AG09319 (cell line): ENCODE measurements around the gene SLC6A1.

Experiments used
- DNase-seq: peaks from one replicate; pipeline ENCODE4 v3.0.0-alpha.2; 2010; ENCODE audit warnings: low read depth; ENCODE audit errors: extremely low read depth
- TF ChIP-seq, protein P1 (sequence below): IDR thresholded peaks from 2 replicates; pipeline ENCODE4 v1.5.1; 2011; ENCODE audit warnings: low read depth, mild to moderate bottlenecking, inconsistent platforms, low read length, moderate library complexity

Gene SLC6A1

GRCh38 chr3:10970306-10970960, 22.1 kb upstream of the SLC6A1 start:
- DNase-seq = no peak
- TF ChIP-seq, protein P1, sequence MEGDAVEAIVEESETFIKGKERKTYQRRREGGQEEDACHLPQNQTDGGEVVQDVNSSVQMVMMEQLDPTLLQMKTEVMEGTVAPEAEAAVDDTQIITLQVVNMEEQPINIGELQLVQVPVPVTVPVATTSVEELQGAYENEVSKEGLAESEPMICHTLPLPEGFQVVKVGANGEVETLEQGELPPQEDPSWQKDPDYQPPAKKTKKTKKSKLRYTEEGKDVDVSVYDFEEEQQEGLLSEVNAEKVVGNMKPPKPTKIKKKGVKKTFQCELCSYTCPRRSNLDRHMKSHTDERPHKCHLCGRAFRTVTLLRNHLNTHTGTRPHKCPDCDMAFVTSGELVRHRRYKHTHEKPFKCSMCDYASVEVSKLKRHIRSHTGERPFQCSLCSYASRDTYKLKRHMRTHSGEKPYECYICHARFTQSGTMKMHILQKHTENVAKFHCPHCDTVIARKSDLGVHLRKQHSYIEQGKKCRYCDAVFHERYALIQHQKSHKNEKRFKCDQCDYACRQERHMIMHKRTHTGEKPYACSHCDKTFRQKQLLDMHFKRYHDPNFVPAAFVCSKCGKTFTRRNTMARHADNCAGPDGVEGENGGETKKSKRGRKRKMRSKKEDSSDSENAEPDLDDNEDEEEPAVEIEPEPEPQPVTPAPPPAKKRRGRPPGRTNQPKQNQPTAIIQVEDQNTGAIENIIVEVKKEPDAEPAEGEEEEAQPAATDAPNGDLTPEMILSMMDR = no peak

DNA sequence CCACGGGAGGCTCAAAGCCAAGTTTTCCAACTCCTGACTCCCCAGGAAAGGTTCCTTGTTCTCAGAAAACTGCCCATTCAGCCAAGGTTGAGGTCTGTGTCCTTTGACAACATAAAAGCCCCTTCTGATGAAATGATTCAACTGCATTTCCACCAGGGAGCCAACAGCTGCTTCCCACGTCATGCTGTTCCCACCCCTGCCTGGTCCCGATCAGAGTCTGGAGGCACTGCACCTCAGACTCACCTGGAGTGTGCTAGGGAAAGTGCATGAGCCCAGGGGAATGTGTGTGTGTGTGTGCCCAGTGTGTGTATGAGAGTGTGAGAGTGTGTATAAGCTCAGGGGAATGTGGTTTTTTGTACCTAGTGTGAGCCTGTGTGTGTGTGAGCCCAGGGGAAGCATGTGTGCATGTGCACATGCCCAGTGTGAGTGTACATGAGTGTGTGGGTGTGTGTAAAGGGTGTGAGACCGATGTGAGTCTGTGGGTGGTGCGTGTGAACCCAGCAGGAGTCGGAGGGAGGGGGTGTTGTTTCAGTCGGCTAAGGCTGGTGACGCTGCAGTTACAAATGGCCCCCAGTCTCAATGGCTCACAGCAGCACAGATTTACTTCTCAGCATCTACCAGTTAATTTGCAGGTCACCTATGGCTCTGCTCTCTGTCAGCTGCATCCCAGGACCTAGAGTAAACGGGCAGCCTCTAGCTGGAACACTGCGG, 20.3 kb upstream of the SLC6A1 start:
- TF ChIP-seq, protein P1 = no peak
- no peak for DNase-seq

DNA sequence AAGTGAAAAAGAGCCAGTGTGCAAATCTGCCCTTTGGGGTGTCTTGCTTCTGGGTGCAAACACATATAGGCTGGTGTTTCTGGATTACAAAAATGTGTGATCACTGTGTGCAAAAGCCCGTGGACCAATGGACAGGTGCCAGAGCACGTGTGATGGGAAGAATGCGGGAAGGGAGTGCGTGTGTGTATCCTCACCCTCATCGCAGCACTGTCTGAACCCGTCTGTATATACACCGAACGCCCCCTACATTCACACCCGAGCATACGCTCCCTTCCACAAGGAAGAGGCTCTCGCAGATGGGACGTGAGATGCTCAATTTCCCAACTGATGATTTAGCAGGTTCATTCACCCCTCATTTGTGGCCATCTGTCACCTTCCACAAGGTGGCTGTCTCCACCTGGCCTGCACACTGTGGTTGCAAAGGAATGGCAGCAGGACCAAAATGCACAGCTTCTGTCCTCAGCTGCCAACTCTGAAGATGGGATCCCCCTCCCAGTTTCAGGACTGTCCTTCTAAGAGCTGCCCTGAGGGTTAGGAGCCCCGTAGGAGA, 19.4 kb upstream of the SLC6A1 start:
- TF ChIP-seq, protein P1 = no peak
- no peak for DNase-seq

DNA sequence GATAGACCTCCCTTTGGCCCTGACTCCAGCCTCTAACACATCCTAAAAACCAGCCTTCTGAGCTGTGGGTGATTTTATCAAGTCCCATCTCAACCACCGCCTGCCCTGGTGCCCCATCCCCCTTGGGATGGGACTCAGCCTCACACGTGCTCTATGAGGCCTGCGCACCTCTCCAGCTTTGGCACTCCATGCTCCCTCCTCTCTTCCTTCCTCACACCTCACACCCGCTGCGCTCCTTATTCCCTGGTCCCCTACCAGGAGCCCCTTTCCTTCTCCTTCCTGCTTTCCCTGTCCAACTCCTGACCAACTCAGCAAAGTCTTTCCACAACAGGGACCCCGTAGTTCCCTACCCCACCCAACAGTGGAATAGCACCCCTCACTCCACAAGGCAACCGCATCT, 18.4 kb upstream of the SLC6A1 start:
- no peak for DNase-seq
- TF ChIP-seq, protein P1 = no peak

GRCh38 chr3:10974746-10975375, 17.7 kb upstream of the SLC6A1 start:
- TF ChIP-seq, protein P1 = no peak
- DNase-seq = no peak

DNA sequence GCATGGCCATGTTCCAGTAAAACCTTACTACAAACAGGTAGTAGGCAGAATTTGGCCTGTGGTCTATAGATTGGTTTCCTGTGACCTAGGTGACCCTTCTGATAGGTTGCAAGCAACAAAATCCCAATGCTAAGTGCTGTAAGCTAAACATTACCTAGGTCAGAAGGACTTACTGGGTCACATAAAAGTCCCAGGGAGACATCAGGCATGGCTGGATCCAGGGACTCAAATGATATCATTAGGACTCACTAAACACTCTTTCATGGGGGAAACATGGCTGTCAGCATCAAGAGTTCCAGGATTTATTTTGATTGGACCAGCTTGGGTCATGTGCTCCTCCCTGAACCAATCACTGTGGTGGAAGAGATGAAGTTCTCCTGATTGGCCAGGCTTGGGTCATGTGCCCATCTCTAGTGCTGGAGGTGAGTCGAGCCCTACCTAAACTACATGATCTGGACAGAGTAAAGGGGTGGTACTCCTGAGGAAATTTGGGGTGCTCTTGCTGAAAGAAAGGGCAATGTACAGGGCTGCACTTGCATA, 16.8 kb upstream of the SLC6A1 start:
- DNase-seq = no peak
- TF ChIP-seq, protein P1 = no peak
